ENCODE results near the gene GLRA2. TPM values are rescaled to one million over a fixed set of nuclear protein-coding genes. Genes with fewer than 3 reads are reported as not detected.
"Not testable (repeated sequence)": the region's sequence is repeated elsewhere in the genome, so short reads cannot be mapped to it uniquely, and the experiment has no call there.

GLRA2 gene
- total RNA-seq, 6 experiments from 2014 or later, result not detected

- H3K27ac Mint-ChIP-seq, result no peak overlapping the region
- H3K4me1 Mint-ChIP-seq (ENCODE audit: low read depth), result peaks cover 28% of the 10 kb centered on the region
- no peak for DNase-seq
- H3K4me3 Mint-ChIP-seq, result no peak overlapping the region
- H3K36me3 Mint-ChIP-seq (ENCODE audit: low read depth), result no peaks in the 10 kb centered on the region
- no peaks in the 10 kb centered on the region for H3K9me3 Mint-ChIP-seq
- TF ChIP-seq, protein P1, sequence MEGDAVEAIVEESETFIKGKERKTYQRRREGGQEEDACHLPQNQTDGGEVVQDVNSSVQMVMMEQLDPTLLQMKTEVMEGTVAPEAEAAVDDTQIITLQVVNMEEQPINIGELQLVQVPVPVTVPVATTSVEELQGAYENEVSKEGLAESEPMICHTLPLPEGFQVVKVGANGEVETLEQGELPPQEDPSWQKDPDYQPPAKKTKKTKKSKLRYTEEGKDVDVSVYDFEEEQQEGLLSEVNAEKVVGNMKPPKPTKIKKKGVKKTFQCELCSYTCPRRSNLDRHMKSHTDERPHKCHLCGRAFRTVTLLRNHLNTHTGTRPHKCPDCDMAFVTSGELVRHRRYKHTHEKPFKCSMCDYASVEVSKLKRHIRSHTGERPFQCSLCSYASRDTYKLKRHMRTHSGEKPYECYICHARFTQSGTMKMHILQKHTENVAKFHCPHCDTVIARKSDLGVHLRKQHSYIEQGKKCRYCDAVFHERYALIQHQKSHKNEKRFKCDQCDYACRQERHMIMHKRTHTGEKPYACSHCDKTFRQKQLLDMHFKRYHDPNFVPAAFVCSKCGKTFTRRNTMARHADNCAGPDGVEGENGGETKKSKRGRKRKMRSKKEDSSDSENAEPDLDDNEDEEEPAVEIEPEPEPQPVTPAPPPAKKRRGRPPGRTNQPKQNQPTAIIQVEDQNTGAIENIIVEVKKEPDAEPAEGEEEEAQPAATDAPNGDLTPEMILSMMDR (IDR thresholded peaks at IDR 0.05), result no peak
- H3K27me3 Mint-ChIP-seq (ENCODE audit: insufficient read depth), result no peaks in the 10 kb centered on the region
These were observed 61.5 kb downstream of the GLRA2 start for GRCh38 chrX:14590693-14591424.

DNA sequence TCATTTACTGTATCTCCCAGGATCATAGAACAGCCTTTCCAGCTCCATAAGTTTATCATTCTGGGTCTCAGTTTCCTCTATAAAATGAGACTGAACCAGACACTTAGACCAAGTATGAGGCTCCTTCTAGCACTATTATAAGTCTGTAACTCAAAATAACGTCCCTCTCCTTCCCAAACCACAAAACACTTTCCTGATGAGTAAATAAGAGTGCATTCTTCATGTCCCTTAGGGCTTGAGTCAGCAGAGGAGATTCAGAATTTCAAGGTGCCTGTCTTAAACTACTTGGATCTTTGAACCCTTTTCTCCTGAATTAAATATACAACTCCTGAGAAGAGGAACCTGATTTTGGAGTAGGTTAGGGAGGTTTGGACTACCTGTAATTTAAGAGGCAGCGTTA lies 62.6 kb downstream of the GLRA2 start:
- no peaks in the 10 kb centered on the region for H3K36me3 Mint-ChIP-seq (ENCODE audit: low read depth)
- H3K9me3 Mint-ChIP-seq, result no peaks in the 10 kb centered on the region
- H3K4me1 Mint-ChIP-seq (ENCODE audit: low read depth), result peaks cover 28% of the 10 kb centered on the region
- peak overlapping the region; percentile 24; the same call in 1 of the 2 replicates for H3K27ac Mint-ChIP-seq
- DNase-seq, result peak; percentile 33
- TF ChIP-seq, protein P1 (IDR thresholded peaks at IDR 0.05), result no peak
- no peak overlapping the region; the same call in 1 of the 2 replicates for H3K4me3 Mint-ChIP-seq
- H3K27me3 Mint-ChIP-seq (ENCODE audit: insufficient read depth), result no peaks in the 10 kb centered on the region

GRCh38 chrX:14594521-14594920 lies 65.2 kb downstream of the GLRA2 start:
- H3K27ac Mint-ChIP-seq, result no peak overlapping the region
- H3K27me3 Mint-ChIP-seq (ENCODE audit: insufficient read depth), result no peaks in the 10 kb centered on the region
- DNase-seq, result no peak

DNA sequence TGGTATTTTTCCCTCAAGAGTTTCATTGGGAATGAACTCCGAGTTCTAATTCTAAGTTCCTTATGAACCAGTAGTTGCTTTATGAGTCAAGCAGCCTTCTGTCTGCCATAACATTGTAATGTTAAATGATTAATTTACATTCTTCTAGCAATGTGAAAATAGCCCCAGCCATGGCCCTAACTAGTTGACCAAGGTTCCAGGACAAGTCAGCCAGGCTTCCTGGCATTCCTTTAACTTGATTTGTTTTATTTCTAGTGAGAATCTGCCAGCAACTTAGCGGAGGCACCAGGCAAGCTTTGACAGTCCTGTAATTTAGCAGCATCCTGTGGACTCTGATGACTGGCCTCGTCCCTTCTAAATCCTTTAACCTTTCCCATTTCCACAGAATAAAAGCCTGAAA lies 69.0 kb downstream of the GLRA2 start:
- peak; percentile 21 for DNase-seq
- TF ChIP-seq, protein P1 (IDR thresholded peaks at IDR 0.05), result no peak
- Mint-ChIP-seq H3K36me3 (ENCODE audit: low read depth) (no peaks in the 10 kb centered on the region), H3K27ac (no peak overlapping the region), H3K4me3 (no peak overlapping the region), H3K9me3 (no peaks in the 10 kb centered on the region), H3K4me1 (ENCODE audit: low read depth) (peaks cover 6% of the 10 kb centered on the region; the same call in 1 of the 2 replicates), H3K27me3 (ENCODE audit: insufficient read depth) (no peaks in the 10 kb centered on the region; the same call in 1 of the 2 replicates)

More at GRCh38 chrX:14594521-14594920, 65.2 kb downstream of the GLRA2 start:
- peaks cover 34% of the 10 kb centered on the region for H3K4me1 Mint-ChIP-seq (ENCODE audit: low read depth)
- H3K4me3 Mint-ChIP-seq, result no peak overlapping the region
- no peaks in the 10 kb centered on the region for H3K9me3 Mint-ChIP-seq
- H3K36me3 Mint-ChIP-seq (ENCODE audit: low read depth), result no peaks in the 10 kb centered on the region
- TF ChIP-seq, protein P1 (IDR thresholded peaks at IDR 0.05), result no peak

DNA sequence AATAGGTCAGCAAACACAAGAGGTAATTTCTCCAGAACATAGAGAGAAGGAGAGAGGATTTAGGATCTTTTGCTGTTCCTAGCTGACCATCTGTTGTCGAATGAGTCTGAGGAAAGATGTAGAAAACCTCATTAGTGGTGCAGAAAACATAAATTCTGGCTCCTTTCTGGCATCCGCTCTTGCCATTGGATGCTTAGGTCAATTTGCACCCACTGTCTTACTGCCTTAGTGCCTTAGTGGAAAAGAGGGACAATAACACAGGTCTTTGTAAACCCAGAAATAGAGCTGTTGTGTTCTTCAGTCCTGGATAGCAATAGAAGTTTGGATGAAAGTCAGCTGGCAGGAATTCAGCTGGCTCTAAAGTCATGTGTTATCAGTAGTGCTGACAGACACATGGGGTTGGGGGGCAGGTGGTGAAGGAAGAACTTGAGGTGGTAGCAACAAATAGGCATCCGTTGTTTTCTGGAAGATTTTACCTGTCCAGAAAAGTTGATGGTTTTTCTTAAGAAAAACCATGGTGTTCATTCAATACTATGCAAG lies 78.2 kb downstream of the GLRA2 start:
- H3K9me3 Mint-ChIP-seq, result no peaks in the 10 kb centered on the region
- no peaks in the 10 kb centered on the region for H3K4me1 Mint-ChIP-seq (ENCODE audit: low read depth)
- no peaks in the 10 kb centered on the region for H3K27me3 Mint-ChIP-seq (ENCODE audit: insufficient read depth)
- H3K36me3 Mint-ChIP-seq (ENCODE audit: low read depth), result no peaks in the 10 kb centered on the region
- TF ChIP-seq, protein P1 (IDR thresholded peaks at IDR 0.05), result no peak
- H3K27ac Mint-ChIP-seq, result no peak overlapping the region
- no peak overlapping the region for H3K4me3 Mint-ChIP-seq
- DNase-seq, result no peak

GRCh38 chrX:14612450-14612849 lies 83.1 kb downstream of the GLRA2 start:
- not testable (repeated sequence) for H3K27me3 Mint-ChIP-seq (ENCODE audit: insufficient read depth); DNase-seq; H3K27ac Mint-ChIP-seq; H3K4me3 Mint-ChIP-seq; H3K36me3 Mint-ChIP-seq (ENCODE audit: low read depth); H3K9me3 Mint-ChIP-seq; H3K4me1 Mint-ChIP-seq (ENCODE audit: low read depth)
